Measurements from ENCODE around the gene FBXO36. TPM values are rescaled to one million over a fixed set of nuclear protein-coding genes. Genes with fewer than 3 reads are reported as not detected.
"Not testable (repeated sequence)": the region's sequence is repeated elsewhere in the genome, so short reads cannot be mapped to it uniquely, and the experiment has no call there.

FBXO36 gene
- 2.5 TPM for polyA plus RNA-seq (2013, experiment 1 of 2; ENCODE audit: insufficient read length)
- polyA plus RNA-seq (2013, experiment 2 of 2; ENCODE audit: insufficient read length), result 2.5 TPM

DNA sequence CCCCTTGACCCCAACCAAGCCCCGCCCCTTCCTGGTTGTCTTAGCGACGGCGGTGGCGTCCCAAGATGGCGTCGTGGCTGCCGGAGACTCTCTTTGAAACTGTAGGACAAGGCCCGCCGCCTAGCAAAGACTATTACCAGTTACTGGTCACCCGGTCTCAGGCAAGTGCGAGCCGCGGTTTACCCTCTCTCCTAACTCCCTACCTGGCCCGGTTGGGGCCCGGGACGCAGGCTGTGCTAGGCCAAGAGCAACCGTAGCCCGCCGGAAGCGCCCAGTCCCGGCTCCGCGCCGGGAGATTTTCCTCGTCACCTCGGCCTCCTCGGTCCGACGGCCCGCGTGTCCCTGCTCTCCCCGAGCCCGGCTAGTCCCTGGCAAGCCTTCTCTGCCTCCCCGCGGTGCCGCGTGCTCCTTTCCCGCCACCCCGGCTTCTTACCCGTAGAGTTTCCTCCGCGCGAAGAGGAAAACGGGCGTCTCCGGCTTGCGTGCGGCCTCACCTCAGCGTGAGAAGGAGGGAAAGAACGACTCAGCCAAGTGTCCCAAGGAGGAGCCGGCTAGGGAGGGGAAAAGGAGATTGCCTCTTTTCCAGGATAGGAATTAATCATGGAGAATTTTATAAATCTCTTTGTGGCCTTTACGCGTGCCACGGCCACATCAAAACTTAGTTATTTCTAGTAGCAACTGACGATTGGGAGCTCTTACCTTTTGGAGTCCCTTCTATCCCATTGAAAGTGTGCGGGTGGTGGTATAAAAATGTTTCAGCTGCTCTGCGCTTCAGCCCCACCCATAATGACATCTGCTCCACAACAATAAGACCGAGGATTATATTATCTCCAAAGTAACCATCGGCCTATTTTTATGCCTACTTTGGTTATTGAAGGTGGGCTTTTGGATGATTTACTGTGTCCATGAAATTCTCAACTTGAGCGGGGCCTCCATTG is at the start of gene FBXO36:
FBXO36 (plus strand) TSS at position 55 of the 938 bp plus-strand sequence; CDS start at position 66, 11 bp downstream.
- DNase-seq, result peak; percentile 44

DNA sequence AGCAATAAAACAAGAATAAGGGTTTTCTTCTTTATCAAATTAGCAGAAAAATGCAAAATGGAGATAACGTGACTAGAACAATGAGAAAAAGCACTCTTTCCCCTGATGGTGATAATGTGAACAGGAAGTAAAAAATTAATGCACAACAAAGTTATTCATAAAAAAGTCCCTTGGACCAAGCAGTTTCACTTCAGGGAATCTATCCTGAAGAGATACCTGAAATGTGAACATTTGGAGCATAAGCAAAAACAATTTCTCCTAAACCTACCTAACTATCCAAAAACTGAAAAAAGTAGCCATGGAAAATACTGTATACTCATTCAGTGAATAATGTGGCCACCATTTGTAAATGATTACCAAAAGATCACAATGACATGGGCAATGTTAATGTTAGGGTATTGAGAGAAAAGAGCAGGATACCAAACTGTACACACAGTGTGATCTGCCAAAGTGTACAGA is 49.2 kb upstream of the FBXO36 start:
- DNase-seq, result no peak

- no peak for DNase-seq
Measured at GRCh38 chr2:229874647-229875046, 47.7 kb upstream of the FBXO36 start.

GRCh38 chr2:229875549-229875948 is 46.8 kb upstream of the FBXO36 start:
- no peak for DNase-seq

- DNase-seq, result no peak
Measured at GRCh38 chr2:229879191-229879950, 42.9 kb upstream of the FBXO36 start.

DNA sequence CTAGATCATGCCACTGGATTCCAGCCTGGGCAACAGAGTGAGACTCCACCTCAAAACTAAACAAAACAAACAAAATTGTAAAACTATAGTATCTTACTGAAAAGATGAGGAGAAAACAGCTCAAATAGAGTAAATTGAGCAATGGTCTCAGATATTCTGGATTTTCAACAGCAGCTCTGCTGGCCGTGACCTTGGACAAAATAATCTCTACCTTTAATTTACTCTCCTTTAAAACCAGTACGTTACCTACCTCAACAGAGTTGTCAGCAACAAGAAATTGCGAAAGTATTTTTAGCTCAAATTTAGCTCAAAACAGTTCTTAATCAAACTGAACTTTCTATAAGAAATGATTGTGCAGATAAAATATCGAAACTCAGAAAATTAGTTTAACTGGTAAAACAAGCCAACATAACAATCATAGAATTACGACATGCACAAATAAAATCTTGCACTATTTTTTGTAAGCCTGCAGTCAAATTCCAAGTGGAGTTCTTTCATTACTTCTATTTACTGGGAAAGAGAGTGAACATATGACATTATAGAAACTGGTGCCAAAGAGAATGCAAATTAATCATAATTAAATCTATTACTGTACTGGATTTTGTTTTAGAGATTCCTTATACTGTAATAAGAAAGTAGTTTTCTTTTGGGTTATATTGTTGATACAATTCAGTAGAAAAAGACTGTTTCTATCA is 41.3 kb upstream of the FBXO36 start:
- DNase-seq, result no peak

DNA sequence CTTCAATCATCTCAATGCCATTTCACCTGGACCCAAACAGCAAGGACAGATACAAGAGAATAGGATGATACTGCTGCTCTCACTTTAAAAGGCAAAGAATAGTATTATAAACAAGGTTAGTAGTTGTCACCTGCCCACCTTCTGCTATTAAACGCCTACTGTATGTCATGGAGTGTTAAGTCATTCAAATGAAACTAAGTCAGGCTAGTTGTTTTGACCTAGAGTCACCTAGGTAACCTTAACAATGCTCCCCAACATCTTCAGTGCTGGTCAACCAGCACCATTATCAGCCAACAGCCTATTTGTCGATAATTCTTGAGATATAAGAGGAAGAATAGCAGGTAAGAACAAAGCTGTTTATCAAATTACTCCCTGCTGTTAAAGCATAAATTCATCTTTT is 39.7 kb upstream of the FBXO36 start:
- DNase-seq, result no peak

DNA sequence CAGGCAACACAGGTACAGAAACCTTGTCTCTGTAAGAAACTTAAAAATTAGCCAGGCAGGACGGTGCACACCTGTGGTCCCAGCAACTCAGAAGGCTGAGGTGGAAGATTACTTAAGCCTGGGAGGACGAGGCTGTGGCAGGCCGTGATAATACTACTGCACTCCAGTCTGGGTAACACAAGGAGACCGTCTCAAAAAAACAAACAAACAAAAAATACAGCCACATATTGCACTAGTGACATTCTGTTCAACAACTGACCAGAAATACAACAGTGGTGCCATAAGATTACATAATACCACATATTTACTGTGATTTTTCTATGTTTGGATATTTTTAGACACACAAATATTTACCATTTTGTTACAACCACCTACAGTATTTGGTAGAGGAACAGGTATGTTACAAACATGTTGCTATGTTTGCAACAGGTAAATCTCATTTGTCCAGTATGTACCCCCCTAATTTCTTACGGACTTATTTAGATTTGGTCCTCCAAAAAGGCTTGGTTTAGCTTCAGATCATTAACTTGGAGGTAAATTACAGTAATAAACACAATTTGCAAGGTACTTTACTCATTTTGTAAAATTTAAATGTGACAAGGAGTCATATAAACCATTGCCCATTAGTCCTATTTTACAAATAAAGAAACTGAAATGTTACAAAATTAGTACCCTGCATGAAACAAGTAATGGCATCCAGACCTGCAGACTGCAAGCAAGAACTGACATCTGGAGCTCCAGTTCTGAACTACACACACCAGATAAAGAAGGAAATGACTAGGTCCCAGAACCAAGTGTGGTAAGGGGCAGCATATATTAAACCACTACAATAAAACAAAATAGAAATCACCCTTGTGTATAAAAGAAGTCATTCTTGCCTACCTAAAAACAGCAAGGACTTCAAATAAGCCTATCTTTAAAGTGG is 37.3 kb upstream of the FBXO36 start:
- no peak for DNase-seq

DNA sequence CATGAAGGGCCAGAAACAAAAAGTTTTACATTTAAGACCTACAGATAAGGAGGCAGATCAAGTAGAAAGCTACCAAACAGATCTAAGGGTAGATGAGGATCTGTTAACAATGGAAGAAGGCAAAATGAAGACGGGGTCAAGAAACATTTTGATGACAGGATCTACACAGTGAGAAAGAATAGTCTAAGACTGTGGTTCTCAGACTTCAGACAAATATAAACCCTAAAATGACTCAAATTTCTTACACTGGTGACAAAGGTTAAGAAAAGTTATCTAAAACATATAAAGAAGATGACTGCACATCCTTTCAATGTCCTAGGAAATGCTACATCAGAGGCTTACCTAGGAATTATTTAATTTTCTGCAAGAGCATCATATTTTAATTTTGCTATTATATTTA is 34.9 kb upstream of the FBXO36 start:
- no peak for DNase-seq

DNA sequence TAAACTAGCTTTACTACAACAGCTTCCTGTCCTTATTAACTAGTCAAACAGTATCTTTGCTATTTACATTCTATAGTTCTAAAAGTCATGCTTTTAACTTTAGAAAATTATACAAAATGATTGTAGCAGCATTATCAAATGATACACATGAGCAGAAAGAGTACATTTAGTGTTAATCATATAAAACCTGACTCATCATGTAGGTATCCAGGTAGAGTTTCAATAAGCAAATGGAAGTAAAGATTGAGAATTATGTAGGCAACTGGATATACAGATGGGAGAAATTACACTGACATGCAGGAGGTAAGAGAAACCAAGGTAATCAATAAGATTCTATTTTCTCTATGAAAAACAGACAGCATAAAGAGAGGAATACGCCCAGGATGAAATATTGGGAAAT is 34.3 kb upstream of the FBXO36 start:
- no peak for DNase-seq

- DNase-seq, result no peak
Measured at GRCh38 chr2:229889023-229889422, 33.3 kb upstream of the FBXO36 start.

- DNase-seq, result no peak
Measured at GRCh38 chr2:229896857-229897256, 25.4 kb upstream of the FBXO36 start.

DNA sequence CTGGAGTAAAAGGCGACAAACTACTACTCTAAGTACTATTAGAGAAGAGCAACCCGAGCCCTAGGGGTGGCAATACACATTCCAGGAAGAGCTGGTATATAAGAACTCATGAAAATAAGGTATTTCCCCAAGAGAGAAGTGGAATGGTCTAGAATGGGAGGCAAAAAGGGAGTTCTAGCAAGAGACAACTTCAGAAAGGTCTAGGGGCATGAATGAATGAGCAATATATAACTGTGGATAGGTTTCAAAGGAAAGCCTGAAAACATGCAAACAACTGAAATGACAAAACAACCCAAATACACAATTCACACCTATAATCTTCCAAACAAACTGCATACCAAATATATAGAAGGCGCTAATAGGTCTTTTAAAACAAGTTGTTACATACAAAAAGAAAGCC is 22.7 kb upstream of the FBXO36 start:
- no peak for DNase-seq

GRCh38 chr2:229900012-229900411 is 22.3 kb upstream of the FBXO36 start:
- no peak for DNase-seq

GRCh38 chr2:229900514-229900913 is 21.8 kb upstream of the FBXO36 start:
- DNase-seq, result not testable (repeated sequence)

DNA sequence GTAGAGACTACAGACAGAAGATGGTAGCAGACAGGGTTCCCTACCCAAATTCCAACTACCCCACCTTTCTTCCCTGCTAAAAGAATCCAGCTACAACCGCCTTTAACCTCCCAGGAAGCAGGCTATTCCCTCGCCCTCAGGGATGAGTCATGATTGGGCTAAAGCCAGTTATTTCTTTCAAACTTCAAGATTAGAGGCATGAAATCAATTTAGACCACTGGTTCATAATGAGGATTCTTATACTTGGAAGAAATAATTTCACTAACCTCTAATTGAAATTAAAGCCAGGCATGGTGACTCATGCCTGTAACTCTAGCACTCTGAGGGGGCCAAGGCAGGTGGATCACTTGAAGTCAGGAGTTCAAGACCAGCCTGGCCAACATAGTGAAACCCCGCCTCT is 20.5 kb upstream of the FBXO36 start:
- peak; percentile 88 for DNase-seq

- no peak for DNase-seq
Measured at GRCh38 chr2:229903037-229903436, 19.3 kb upstream of the FBXO36 start.

DNA sequence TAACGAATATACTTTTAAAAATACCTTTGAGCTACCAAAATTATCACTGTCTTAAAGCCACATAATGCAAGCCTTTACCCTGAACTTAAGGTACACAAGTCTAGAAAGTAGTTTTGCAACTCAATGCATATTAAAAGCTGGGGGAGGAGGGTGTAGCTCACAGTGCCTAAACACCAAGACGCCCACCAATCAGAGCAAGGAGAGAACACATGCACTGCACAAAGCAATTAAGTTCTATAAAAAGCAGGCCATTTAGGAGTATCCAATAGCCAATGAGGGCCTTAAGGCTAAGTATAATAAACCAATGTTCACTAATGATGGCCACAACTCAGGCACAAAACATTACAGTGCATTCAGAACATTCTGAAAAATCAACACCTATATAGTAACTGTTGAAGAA is 16.7 kb upstream of the FBXO36 start:
- no peak for DNase-seq

- no peak for DNase-seq
Measured at GRCh38 chr2:229909090-229909489, 13.2 kb upstream of the FBXO36 start.

- DNase-seq, result no peak
Measured at GRCh38 chr2:229910147-229910831, 12.0 kb upstream of the FBXO36 start.

DNA sequence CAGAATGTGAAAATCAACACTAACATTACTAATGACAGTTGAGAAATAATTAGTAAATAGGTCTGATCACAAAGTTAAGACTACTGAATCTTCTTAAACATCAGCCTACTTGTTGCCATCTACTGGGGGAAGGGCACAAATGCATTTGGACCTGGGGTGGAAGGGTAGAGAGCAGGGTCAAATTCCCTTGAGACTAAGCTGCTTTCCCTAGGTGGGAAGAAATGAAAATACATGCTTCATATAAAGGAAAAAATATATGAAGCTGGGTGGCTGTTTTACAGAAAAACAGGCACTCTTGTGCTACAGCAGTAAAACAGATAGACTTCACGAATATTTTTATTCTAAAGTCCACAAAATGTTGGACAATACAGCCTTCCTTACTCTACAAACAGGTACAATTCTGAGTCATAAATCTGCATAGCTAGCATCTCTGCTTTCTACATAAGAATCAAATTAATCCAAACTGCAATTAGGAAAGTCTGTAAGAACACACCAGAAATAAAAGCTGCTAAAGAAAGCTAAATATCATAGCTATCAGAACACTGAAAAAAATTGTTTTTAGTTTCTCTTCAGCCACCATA is 11.4 kb upstream of the FBXO36 start:
- DNase-seq, result no peak

Measured in fibroblast of skin of abdomen (primary cell).